Activated gamma-delta T cell (primary cell): ENCODE measurements around the gene SORBS2.
"Not testable (repeated sequence)": the region's sequence is repeated elsewhere in the genome, so short reads cannot be mapped to it uniquely, and the experiment has no call there.

Source experiments
- DNase-seq: peaks from one replicate; lab custom pipeline; 2025; lab: John Stamatoyannopoulos, UW

Gene SORBS2

DNA sequence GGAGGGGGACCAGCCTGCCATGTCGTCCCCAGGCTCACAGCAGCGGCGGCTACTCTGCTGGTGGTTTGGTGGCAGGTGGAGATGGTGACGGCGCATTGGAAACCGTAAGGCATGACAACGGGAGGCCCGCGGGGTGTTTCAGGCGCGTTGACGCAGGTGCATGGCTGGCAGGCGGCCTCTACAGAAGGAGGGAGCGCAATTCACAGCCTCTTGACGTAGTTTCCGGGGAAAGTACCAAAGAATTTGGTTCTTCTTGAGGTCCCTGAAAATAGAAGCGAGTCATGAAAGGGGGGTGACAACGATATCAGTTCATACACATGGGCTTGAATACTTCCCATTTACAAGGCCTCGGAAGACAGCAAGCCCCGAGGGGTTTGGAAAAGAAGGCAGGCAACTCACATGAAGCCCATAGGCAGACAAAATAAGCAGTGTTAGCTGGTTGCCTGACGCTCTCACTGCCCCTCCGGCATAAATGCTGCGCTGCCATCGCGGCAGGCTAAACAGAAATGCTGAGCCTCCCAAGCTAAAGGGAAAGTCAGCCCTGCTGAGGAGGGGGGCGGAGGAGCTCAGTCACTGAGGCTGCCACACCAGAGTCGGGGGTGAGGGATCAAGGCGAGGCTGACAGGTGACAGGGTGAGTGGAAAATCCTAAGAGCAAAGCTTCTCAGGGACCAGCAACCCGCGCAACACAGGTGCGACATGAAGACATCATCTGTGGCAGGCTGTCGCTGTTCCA is 224.4 kb downstream of the SORBS2 start:
- peak; percentile 12 for DNase-seq

DNA sequence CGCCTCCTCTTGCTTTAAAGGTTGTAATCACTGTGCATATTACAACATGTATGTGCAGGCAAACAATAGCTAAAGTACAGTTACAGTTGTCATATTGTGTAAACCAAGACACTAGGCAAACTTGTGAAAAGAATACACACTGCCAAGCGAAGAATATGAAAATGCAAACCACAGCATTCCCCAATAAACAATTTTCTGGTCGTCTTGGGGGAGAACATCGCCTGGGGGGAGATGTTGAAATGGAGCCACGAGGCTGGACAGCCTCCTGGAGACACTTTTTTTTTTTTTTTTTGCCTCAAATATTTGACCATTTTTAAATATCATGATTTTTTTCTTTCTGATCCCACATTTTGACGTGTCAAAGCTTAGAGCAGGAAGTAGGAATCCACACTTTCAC is 225.0 kb downstream of the SORBS2 start:
- no peak for DNase-seq

DNA sequence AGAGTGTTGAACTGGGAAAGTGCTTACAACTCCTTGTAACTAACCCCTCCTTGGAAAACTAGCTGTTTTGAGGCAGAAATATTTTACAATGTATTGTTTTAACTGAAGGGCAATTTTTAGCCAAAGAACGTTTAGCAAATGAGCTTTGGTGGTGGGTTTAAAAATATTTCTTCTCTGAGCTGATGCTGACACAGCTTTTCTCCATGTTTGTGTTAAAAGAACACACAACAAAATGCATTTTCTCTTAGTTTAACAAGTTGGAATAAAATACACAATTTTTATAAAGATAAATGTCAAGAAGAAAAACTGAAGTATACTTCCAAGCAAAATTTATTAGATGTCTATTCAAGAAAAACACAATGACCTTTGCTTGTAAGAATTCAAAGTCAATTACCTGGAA is 226.8 kb downstream of the SORBS2 start:
- no peak for DNase-seq

DNA sequence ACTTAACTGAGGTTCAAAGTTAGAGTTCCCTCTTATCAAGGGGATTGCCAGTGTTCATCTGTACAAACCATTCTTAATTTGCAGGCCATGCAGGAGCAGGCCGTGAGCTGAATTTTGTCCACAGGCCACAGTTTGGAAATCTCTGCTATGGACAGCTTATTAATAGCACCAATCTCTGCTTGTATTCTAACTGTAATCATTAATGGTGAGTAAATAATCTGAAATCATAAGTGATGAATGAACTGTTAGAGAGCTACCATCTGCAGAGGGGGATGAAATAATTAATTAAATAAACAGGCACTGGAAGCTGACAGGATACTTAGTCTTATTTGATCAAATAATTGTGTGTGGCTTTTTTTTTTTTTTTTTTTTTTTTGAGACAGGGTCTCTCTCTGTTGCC is 228.2 kb downstream of the SORBS2 start:
- no peak for DNase-seq

GRCh38 chr4:185582651-185583400 is 229.2 kb downstream of the SORBS2 start:
- DNase-seq, result no peak

DNA sequence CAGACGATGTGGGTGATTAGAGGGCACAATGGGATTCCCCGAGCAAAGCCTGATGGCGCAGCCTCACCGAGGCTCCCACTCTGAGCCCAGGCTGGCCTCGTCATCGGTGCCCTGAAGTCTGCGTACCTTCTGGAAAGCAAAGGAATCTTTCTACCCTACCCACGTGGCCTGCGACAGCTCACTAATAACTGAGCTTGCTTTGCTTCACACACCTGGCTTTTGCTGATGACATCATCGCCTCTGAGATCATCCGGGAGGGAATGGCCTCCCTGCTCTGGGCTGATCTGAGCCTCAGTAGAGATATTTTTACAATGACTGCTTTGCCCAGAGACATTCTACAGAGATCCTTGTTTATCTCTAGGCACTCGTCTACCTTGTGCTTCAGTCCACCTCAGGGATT is 231.3 kb downstream of the SORBS2 start:
- peak; percentile 7 for DNase-seq

GRCh38 chr4:185578284-185578683 is 233.7 kb downstream of the SORBS2 start:
- no peak for DNase-seq

- no peak for DNase-seq
Observed at GRCh38 chr4:185576962-185577950, 234.7 kb downstream of the SORBS2 start.

DNA sequence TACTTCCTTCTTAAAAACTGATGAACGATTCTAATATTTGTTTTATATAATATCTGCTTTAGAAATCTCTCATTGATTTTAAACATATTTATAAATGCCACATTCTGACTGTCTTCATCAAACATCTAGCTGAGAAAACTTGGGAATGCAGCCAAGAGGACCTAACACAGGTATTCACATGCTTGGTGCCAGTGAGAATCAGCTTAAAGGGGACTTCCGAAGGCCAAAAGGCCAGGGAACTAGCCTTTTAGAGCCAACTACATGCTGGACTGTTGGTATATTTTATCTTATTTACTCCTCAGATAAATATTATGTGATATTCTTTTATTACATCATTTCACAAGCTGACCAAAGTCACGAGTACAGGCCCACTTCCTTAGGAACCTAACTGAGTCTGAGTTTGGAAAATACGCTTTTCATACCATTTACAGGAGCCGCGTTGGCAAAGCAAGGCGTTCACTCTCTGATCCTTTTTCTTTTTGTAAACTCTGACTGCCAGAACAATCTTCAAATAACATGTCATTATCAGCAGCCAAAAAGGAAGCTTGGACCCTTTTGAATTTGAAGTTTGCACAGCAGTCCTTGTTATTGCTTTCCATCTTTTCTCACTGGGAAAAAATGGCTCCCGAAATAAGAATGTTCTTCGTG is 235.6 kb downstream of the SORBS2 start:
- no peak for DNase-seq

- DNase-seq, result no peak
Observed at GRCh38 chr4:185573651-185574199, 238.3 kb downstream of the SORBS2 start.

GRCh38 chr4:185570727-185571126 is 241.3 kb downstream of the SORBS2 start:
- no peak for DNase-seq

GRCh38 chr4:185567381-185568376 is 244.3 kb downstream of the SORBS2 start:
- DNase-seq, result no peak

- DNase-seq, result no peak
Observed at GRCh38 chr4:185566972-185567371, 245.0 kb downstream of the SORBS2 start.

- no peak for DNase-seq
Observed at GRCh38 chr4:185566425-185566824, 245.6 kb downstream of the SORBS2 start.

DNA sequence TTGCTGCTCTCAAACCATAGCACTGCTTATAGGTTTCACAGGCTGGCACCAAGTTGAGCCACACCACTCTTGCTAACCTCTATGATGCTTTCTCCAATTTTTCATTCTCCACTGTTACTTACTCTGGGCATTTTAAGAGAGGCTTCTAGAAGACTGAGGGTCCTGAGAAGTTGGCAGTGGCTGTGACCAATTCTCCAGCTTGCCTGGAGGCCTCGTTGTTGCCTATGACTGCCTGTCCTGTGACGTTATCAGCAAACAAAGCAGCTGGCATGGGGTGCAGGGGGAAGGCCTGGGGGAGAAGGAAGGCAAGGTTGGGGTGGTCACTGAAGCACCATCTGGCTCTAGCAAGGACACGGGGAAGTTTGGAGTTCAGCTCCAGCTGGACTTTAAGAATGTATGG is 246.3 kb downstream of the SORBS2 start:
- DNase-seq, result no peak

DNA sequence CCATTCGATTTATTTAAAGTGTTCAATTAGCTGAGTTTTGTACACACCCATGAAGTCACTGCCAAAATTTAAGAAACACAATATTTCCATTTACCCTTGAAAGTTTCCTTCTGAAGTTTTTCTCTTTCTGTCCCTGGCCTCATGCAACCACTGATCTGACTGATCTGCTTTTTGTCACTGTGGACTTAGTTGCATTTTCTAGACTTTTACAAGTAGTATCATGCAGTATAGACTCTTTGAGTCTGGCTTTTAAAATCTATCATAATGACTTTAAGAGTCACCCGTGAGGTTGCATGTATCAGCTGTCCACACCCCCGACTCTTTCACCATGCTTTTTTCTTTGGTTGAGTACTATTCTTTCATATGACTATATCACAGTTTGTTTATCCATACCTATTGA is 247.6 kb downstream of the SORBS2 start:
- no peak for DNase-seq

DNA sequence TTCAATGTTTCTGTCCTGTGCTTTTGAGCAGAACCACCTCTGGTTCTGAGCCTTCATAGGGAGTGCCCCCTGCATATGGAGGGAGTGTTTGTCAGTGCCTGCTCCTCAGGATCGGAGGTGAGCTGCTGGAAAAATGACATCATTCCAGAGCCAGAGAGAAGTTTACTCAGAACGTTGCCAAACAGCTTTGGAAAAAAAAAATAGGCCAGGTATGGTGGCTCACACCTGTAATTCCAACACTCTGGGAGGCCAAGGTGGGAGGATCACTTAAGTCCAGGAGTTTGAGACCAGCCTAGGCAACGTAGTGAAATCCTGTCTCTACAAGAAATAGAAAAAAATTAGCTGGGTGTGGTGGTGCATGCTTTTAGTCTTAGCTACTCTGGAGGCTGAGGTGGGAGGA is 249.5 kb downstream of the SORBS2 start:
- no peak for DNase-seq

- DNase-seq, result no peak
Observed at GRCh38 chr4:185560316-185560715, 251.7 kb downstream of the SORBS2 start.

DNA sequence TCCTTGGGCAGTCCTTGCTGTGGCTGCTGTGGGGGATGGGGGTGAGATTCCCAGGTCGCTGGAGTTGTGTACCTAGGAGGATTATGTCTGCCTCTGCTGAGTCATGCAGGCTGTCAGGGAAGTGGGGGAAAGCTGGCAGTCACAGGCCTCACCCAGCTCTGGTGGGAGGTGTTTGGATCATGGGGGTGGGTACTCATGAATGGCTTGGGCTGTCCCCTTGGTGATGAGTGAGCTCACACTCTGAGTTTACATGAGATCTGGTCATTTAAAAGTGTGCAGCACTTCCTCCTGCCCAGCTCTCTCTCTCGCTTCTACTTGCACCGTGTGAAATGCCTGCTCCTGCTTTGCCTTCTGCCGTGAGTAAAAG is 252.1 kb downstream of the SORBS2 start:
- DNase-seq, result no peak

GRCh38 chr4:185559251-185559914 is 252.6 kb downstream of the SORBS2 start:
- DNase-seq, result not testable (repeated sequence)
